NCI-H1105 (cell line): Measurements from ENCODE around the gene TXNDC17.
"Not testable (repeated sequence)": the region's sequence is repeated elsewhere in the genome, so short reads cannot be mapped to it uniquely, and the experiment has no call there.

Experiments
- DNase-seq: peaks from one replicate; lab custom pipeline; 2025; lab: John Stamatoyannopoulos, UW

The TXNDC17 gene

DNA sequence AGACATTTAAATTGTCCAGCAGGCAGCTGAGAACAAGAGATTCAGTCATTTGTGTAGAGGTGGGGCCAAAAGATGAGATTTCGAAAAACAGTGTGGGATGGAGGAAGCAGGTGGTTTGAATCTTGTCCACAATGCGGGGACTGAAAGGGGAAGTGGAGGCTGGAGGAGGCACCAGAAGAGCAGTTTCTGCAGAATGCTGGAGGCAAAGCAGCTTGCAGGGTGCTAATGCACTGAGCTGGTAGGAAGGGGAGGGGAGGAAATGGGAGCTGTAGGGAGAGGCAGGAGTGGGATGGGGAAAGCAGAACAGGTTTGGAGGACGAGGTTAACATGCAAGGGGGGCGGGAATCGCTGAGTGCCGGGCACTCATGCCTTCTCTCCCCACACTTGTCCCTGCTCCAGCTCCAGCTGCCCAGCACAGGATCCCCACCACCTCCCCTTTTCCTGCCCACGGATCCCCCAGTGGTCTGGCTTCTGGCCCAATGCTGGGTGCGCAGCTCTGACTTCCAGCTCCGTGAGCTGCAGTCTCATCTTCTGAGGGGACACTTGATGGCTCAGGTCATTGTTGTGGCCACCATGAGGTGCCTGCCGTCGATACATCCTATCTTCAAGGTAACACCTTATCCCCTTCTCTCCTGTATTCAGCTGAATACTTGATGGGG is 20.1 kb downstream of the TXNDC17 start:
- no peak for DNase-seq

GRCh38 chr17:6661464-6661848 is 20.6 kb downstream of the TXNDC17 start:
- no peak for DNase-seq

DNA sequence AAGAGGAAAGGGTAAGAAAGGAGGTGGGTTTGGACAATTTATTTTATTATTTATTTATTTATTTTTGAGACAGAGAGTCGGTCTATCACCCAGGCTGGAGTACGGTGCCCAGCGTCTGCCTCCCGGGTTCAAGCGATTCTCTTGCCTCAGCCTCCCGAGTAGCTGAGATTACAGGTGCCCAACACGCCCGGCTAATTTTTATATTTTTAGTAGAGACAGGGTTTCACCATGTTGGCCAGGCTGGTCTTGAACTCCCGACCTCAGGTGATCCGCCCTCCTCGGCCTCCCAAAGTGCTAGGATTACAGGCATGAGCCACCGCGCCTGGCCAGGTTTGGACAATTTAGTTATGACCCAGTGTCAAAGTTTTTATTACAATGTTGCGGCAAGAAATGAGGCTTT is 22.3 kb downstream of the TXNDC17 start:
- DNase-seq = not testable (repeated sequence)

GRCh38 chr17:6666077-6666521 is 25.2 kb downstream of the TXNDC17 start:
- DNase-seq = peak; percentile 58

GRCh38 chr17:6666557-6666956 is 25.7 kb downstream of the TXNDC17 start:
- DNase-seq = no peak

DNA sequence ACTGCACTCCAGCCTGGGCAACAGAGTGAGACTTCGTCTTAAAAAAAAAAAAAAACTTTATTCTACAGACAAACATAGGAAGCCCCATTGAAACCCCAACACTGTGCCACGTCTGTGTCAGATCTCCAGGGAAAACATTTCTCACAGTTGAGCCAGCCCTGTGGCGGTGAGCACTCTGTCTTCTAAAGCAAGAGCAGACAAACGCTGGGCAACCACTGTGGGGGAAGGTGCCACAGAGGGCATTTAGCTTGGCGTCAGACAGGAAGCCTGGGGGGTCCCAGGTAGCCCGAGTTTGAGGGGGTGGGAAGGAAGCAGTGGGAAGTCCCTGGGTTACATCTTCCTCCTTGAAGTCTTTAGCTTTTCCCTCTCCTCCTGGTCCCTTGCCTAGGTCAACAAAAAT is 26.7 kb downstream of the TXNDC17 start:
- no peak for DNase-seq

DNA sequence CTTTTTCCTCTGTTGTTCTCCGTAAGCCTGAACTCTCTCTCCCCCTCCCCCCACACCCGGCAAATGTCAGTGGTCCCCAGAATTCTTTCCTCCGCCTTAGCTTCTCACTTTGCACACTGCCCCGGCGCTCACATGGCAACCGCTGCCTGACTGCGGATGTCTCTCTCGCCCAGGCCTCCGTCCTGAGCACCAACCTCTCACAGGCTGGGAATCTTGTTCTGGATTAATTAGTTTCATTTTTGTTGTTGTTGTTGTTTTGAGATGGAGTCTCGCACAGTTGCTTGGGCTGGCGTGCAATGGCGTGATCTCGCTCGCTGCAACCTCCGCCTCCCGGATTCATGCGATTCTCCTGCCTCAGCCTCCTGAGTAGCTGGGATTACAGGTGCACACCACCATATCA is 27.4 kb downstream of the TXNDC17 start:
- no peak for DNase-seq

- DNase-seq = no peak
Observed at GRCh38 chr17:6668727-6669425, 28.0 kb downstream of the TXNDC17 start.

- DNase-seq = no peak
Observed at GRCh38 chr17:6669479-6670212, 28.8 kb downstream of the TXNDC17 start.

DNA sequence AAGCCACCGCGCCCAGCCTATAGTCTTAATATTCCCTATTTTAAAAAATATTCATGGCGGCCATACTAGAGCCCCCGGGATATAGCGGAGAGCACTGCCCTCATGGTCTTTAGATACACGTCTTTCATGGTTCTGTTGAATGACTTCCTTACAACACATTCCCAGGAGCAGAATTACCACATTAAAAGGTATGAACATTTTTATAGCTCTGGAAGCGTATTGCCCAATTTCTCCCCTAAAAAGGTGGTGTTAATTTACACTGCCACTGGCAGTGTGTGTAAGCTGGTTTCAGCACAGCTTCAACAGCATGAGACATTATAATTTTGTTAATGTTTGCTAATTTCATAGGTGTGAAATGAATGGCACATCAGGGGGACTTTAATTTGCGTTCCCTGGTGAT is 29.7 kb downstream of the TXNDC17 start:
- DNase-seq = no peak

- no peak for DNase-seq
Observed at GRCh38 chr17:6670999-6671398, 30.1 kb downstream of the TXNDC17 start.

DNA sequence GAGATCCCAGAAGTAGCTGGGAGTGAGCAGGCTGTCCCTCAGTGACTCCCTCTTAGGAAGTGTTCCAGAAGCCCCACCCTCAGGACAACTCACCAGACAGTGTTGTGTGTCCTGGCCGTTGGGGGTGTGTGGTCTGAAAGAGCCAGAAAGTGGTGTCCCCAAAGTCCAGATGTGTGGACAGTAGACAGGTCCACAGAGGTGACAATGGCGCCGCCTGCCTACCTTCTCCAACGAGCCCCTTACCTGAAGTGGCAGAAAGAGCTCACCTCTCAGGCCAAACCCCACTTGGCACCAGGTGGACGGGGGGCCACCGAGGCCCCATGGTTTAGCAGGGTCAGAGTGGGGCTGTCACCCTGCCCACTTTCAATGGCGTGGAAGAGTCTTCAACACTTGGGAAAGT is 30.6 kb downstream of the TXNDC17 start:
- no peak for DNase-seq

DNA sequence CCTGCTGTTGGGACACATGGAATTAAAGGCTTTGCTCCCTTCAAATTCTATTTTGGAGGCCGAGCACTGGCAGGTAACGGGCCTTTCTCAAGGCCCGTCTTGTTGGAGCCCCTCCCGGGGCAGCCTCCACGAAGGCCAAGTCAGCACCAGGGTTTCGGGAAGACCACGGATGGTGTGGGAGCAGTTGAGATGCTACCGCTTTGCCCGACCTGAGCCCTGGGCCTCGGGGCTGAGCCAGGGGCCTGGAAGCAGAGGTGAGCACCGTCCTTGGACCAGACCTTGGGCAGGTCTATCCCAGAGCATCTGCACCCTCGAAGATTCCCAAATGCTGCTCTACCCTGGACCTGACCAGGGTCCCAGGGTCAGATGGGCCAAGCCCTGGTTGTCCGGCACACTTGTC is 33.7 kb downstream of the TXNDC17 start:
- DNase-seq = no peak

DNA sequence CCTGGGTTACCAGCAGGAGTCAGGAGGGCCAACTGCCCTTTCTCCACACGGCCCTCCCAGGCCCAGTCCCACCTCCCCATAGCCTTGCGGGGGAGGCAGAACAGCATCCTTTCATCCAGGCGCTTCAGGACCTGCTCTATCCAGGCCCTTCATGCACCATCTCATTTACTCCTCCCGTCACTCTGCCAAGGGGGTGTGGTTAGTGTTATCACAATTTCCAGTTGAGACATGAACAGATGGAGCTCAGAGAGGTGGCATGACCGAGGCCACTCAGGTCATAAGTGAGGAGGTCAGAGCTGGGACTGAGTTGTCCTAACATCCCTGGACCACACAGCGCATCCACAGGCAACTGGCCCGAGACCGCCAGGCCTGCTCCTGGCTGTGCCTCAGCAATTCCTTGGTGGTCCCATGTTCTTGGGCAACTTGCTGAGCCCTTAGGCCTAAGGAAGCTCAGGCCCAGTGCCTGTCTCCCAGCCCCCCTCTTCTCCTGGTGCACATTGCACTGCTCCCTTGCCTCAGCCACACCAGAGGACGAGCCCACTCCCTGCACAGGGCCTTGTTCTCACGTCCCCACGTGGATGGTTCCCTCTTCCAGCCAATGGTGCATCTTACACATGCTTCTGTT is 34.5 kb downstream of the TXNDC17 start:
- DNase-seq = no peak

GRCh38 chr17:6676802-6677157 is 35.9 kb downstream of the TXNDC17 start:
- no peak for DNase-seq

- no peak for DNase-seq
Observed at GRCh38 chr17:6677158-6677831, 36.4 kb downstream of the TXNDC17 start.

DNA sequence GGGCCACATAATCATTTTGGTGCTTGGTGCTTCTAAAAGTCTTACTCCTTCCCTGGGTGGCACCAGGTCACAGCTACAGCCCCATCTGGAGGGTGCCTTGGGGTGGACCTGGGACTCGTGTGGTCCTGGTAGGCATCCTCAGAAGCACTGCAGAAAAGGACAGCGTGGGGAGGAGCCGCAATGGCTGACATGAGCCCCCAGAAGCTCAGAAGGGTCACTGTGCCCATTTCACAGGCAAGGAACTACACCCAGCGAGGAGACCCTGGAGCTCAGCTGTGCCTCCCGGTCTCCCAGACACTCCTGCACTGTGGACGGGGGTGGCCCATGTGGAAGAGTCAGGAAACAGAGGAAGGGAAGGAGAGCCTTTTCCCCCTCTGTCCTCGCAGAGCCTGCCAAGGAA is 37.1 kb downstream of the TXNDC17 start:
- DNase-seq = no peak

- no peak for DNase-seq
Observed at GRCh38 chr17:6679241-6679640, 38.4 kb downstream of the TXNDC17 start.

GRCh38 chr17:6681176-6681575 is 40.3 kb downstream of the TXNDC17 start:
- no peak for DNase-seq

- no peak for DNase-seq
Observed at GRCh38 chr17:6681671-6682070, 40.8 kb downstream of the TXNDC17 start.

- DNase-seq = no peak
Observed at GRCh38 chr17:6682339-6682738, 41.5 kb downstream of the TXNDC17 start.

GRCh38 chr17:6683081-6683684 is 42.3 kb downstream of the TXNDC17 start:
- DNase-seq = no peak
